ENCODE measurements around the gene FAM98C. TPM values are rescaled to one million over a fixed set of nuclear protein-coding genes. Genes with fewer than 3 reads are reported as not detected.

The FAM98C gene
- polyA plus RNA-seq, 2 donors, result 23.8 to 25.0 TPM

GRCh38 chr19:38376576-38376975, 26.3 kb upstream of the FAM98C start:
- WGBS, 2 donors, result 69 to 81% methylated on average over 3 of the region's 3 CpGs
- no peaks in the 10 kb centered on the region for H3K9me3 ChIP-seq (ENCODE audit: control insufficient read depth in 2 of 2, insufficient read depth in 1 of 2, low read depth in 1 of 2, low read length in 1 of 2)
- H3K27ac ChIP-seq (ENCODE audit: low read depth in 2 of 2, low read length in 1 of 2), result no peak overlapping the region
- H3K27me3 ChIP-seq (ENCODE audit: control insufficient read depth in 1 of 2, insufficient read depth in 2 of 2, low read length in 2 of 2), result no peaks in the 10 kb centered on the region
- no peak overlapping the region for H3K4me3 ChIP-seq (ENCODE audit: low read depth in 1 of 2, low read length in 2 of 2)
- peaks cover 7 to 8% of the 10 kb centered on the region in 2 donors for H3K4me1 ChIP-seq (ENCODE audit: control insufficient read depth in 2 of 2, insufficient read depth in 2 of 2, low read length in 1 of 2)
- peaks cover 5 to 21% of the 10 kb centered on the region in 2 donors for H3K36me3 ChIP-seq (ENCODE audit: control insufficient read depth in 2 of 2, insufficient read depth in 2 of 2, low read length in 1 of 2)

DNA sequence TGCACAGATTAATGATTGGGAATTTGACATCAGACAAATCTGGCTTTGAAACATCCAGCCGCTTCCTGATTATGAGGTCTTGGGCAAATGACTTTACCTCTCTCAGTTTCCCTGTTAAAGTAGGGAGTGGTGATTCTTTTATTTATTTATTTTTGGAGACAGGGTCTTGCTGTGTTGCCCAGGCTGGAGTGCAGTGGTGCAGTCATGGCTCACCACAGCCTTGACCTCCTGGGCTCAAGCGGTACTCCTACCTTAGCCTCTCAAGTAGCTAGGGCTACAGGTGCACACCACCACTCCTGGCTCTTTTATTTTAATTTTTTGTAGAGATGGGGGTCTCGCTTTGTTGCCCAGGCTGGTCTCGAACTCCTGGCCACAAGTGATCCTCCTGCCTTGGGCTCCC, 25.8 kb upstream of the FAM98C start:
- Histone ChIP-seq H3K4me1 (ENCODE audit: control insufficient read depth in 2 of 2, insufficient read depth in 2 of 2, low read length in 1 of 2) (peaks cover 7 to 8% of the 10 kb centered on the region in 2 donors), H3K9me3 (ENCODE audit: control insufficient read depth in 2 of 2, insufficient read depth in 1 of 2, low read depth in 1 of 2, low read length in 1 of 2) (no peaks in the 10 kb centered on the region), H3K4me3 (ENCODE audit: low read depth in 1 of 2, low read length in 2 of 2) (no peak overlapping the region), H3K36me3 (ENCODE audit: control insufficient read depth in 2 of 2, insufficient read depth in 2 of 2, low read length in 1 of 2) (peaks cover 10 to 25% of the 10 kb centered on the region in 2 donors), H3K27me3 (ENCODE audit: control insufficient read depth in 1 of 2, insufficient read depth in 2 of 2, low read length in 2 of 2) (no peaks in the 10 kb centered on the region), H3K27ac (ENCODE audit: low read depth in 2 of 2, low read length in 1 of 2) (no peak overlapping the region)
- WGBS, 2 donors, result 98% methylated on average over 4 of the region's 4 CpGs

- H3K36me3 ChIP-seq (ENCODE audit: control insufficient read depth in 2 of 2, insufficient read depth in 2 of 2, low read length in 1 of 2), result peaks cover 17 to 39% of the 10 kb centered on the region in 2 donors
- no peak overlapping the region for H3K27ac ChIP-seq (ENCODE audit: low read depth in 2 of 2, low read length in 1 of 2)
- H3K4me1 ChIP-seq (ENCODE audit: control insufficient read depth in 2 of 2, insufficient read depth in 2 of 2, low read length in 1 of 2), result peaks cover 7 to 12% of the 10 kb centered on the region in 2 donors
- no peaks in the 10 kb centered on the region for H3K9me3 ChIP-seq (ENCODE audit: control insufficient read depth in 2 of 2, insufficient read depth in 1 of 2, low read depth in 1 of 2, low read length in 1 of 2)
- H3K4me3 ChIP-seq (ENCODE audit: low read depth in 1 of 2, low read length in 2 of 2), result no peak overlapping the region
- 93 to 96% methylated on average over 10 of the region's 10 CpGs for WGBS, 2 donors
- H3K27me3 ChIP-seq (ENCODE audit: control insufficient read depth in 1 of 2, insufficient read depth in 2 of 2, low read length in 2 of 2), result no peaks in the 10 kb centered on the region
Measured at GRCh38 chr19:38378866-38379265, 24.0 kb upstream of the FAM98C start.

GRCh38 chr19:38381138-38381537, 21.8 kb upstream of the FAM98C start:
- H3K4me1 ChIP-seq (ENCODE audit: control insufficient read depth in 2 of 2, insufficient read depth in 2 of 2, low read length in 1 of 2), result peaks cover 5 to 8% of the 10 kb centered on the region in 2 donors
- H3K36me3 ChIP-seq (ENCODE audit: control insufficient read depth in 2 of 2, insufficient read depth in 2 of 2, low read length in 1 of 2), result peaks cover 17 to 42% of the 10 kb centered on the region in 2 donors
- H3K27me3 ChIP-seq (ENCODE audit: control insufficient read depth in 1 of 2, insufficient read depth in 2 of 2, low read length in 2 of 2), result no peaks in the 10 kb centered on the region
- 91 to 93% methylated on average over 9 of the region's 9 CpGs for WGBS, 2 donors
- H3K27ac ChIP-seq (ENCODE audit: low read depth in 2 of 2, low read length in 1 of 2), result no peak overlapping the region
- no peaks in the 10 kb centered on the region for H3K9me3 ChIP-seq (ENCODE audit: control insufficient read depth in 2 of 2, insufficient read depth in 1 of 2, low read depth in 1 of 2, low read length in 1 of 2)
- H3K4me3 ChIP-seq (ENCODE audit: low read depth in 1 of 2, low read length in 2 of 2), result no peak overlapping the region

DNA sequence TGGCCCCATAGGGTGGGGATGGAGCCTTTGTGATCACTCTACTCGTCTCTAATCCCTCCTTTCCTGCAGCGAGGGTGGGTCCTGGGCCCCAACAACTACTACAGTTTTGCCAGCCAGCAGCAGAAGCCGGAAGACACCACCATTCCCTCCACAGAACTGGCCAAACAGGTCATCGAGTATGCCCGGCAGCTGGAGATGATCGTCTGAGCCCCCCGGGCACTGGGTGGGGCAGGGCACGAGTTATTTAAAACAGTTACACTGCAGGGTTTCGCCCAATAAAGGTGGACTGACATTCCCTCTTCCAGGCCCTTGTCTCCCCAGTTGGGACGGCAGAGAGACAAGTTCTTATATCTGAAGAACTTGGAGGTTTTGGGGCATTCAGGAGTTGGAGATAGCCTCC, 19.7 kb upstream of the FAM98C start:
- no peak overlapping the region for H3K4me3 ChIP-seq (ENCODE audit: low read depth in 1 of 2, low read length in 2 of 2)
- peak overlapping the region in 1 of 2 donors; percentile 33 for H3K27ac ChIP-seq (ENCODE audit: low read depth in 2 of 2, low read length in 1 of 2)
- no peaks in the 10 kb centered on the region for H3K27me3 ChIP-seq (ENCODE audit: control insufficient read depth in 1 of 2, insufficient read depth in 2 of 2, low read length in 2 of 2)
- no peaks in the 10 kb centered on the region for H3K9me3 ChIP-seq (ENCODE audit: control insufficient read depth in 2 of 2, insufficient read depth in 1 of 2, low read depth in 1 of 2, low read length in 1 of 2)
- peaks cover 17 to 42% of the 10 kb centered on the region in 2 donors for H3K36me3 ChIP-seq (ENCODE audit: control insufficient read depth in 2 of 2, insufficient read depth in 2 of 2, low read length in 1 of 2)
- peaks cover 5 to 17% of the 10 kb centered on the region in 2 donors for H3K4me1 ChIP-seq (ENCODE audit: control insufficient read depth in 2 of 2, insufficient read depth in 2 of 2, low read length in 1 of 2)
- WGBS, 2 donors, result 60 to 63% methylated on average over 10 of the region's 10 CpGs

GRCh38 chr19:38383743-38384142, 19.1 kb upstream of the FAM98C start:
- Histone ChIP-seq H3K4me3 (ENCODE audit: low read depth in 1 of 2, low read length in 2 of 2) (no peak overlapping the region), H3K4me1 (ENCODE audit: control insufficient read depth in 2 of 2, insufficient read depth in 2 of 2, low read length in 1 of 2) (peaks cover 5 to 17% of the 10 kb centered on the region in 2 donors), H3K36me3 (ENCODE audit: control insufficient read depth in 2 of 2, insufficient read depth in 2 of 2, low read length in 1 of 2) (peaks cover 17 to 42% of the 10 kb centered on the region in 2 donors), H3K27ac (ENCODE audit: low read depth in 2 of 2, low read length in 1 of 2) (no peak overlapping the region), H3K9me3 (ENCODE audit: control insufficient read depth in 2 of 2, insufficient read depth in 1 of 2, low read depth in 1 of 2, low read length in 1 of 2) (no peaks in the 10 kb centered on the region), H3K27me3 (ENCODE audit: control insufficient read depth in 1 of 2, insufficient read depth in 2 of 2, low read length in 2 of 2) (no peaks in the 10 kb centered on the region)
- 94 to 96% methylated on average over 2 of the region's 2 CpGs for WGBS, 2 donors

GRCh38 chr19:38384209-38385027, 18.5 kb upstream of the FAM98C start:
- H3K4me1 ChIP-seq (ENCODE audit: control insufficient read depth in 2 of 2, insufficient read depth in 2 of 2, low read length in 1 of 2), result peaks cover 5 to 17% of the 10 kb centered on the region in 2 donors

DNA sequence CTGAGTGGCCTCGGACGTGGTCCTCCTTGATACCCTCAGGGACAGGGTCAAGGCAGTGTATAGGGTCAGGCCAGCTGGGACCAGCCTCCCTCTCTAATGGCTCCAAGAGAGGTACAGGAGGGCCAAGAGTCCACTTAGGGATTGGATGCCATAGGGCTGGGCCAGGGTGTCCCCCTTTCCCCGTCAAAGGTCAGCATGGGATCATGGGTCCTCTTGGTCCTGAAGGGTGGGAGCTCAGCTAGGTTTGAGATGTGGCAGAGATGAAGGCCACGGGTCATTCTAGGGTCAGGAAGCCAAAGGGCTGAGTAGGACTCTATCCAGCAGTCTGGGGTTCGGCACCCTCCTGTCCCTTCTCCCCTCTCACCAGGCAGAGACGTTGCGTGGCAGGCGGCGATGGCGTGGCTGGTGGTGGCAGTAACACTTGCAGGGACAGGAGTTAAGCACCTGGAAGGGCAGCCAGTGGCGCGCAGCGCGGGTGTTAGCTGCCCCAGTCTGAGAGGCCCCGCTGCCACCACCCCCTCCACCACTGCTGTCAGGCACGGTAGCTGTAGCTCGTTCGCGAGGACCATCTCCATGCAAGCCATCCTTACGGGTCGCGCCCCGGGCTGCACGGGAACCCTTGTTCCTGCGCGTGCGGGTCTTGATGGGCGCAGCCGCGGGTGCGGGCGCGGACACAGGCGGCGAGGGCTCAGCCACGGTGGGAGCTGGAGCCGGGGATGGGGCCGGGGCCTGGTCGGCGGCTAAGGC, 17.7 kb upstream of the FAM98C start:
- Histone ChIP-seq H3K9me3 (ENCODE audit: control insufficient read depth in 2 of 2, insufficient read depth in 1 of 2, low read depth in 1 of 2, low read length in 1 of 2) (no peaks in the 10 kb centered on the region), H3K4me3 (ENCODE audit: low read depth in 1 of 2, low read length in 2 of 2) (no peak overlapping the region), H3K27ac (ENCODE audit: low read depth in 2 of 2, low read length in 1 of 2) (no peak overlapping the region), H3K4me1 (ENCODE audit: control insufficient read depth in 2 of 2, insufficient read depth in 2 of 2, low read length in 1 of 2) (peaks cover 5 to 17% of the 10 kb centered on the region in 2 donors), H3K36me3 (ENCODE audit: control insufficient read depth in 2 of 2, insufficient read depth in 2 of 2, low read length in 1 of 2) (peaks cover 17 to 34% of the 10 kb centered on the region in 2 donors), H3K27me3 (ENCODE audit: control insufficient read depth in 1 of 2, insufficient read depth in 2 of 2, low read length in 2 of 2) (no peaks in the 10 kb centered on the region)
- WGBS, 2 donors, result 77 to 87% methylated on average over 37 to 40 of the region's 40 CpGs

More at GRCh38 chr19:38384209-38385027, 18.5 kb upstream of the FAM98C start:
- WGBS, 2 donors, result 79 to 85% methylated on average over 10 of the region's 10 CpGs
- no peaks in the 10 kb centered on the region for H3K27me3 ChIP-seq (ENCODE audit: control insufficient read depth in 1 of 2, insufficient read depth in 2 of 2, low read length in 2 of 2)
- H3K4me3 ChIP-seq (ENCODE audit: low read depth in 1 of 2, low read length in 2 of 2), result no peak overlapping the region
- peaks cover 17 to 38% of the 10 kb centered on the region in 2 donors for H3K36me3 ChIP-seq (ENCODE audit: control insufficient read depth in 2 of 2, insufficient read depth in 2 of 2, low read length in 1 of 2)
- no peak overlapping the region for H3K27ac ChIP-seq (ENCODE audit: low read depth in 2 of 2, low read length in 1 of 2)
- H3K9me3 ChIP-seq (ENCODE audit: control insufficient read depth in 2 of 2, insufficient read depth in 1 of 2, low read depth in 1 of 2, low read length in 1 of 2), result no peaks in the 10 kb centered on the region

DNA sequence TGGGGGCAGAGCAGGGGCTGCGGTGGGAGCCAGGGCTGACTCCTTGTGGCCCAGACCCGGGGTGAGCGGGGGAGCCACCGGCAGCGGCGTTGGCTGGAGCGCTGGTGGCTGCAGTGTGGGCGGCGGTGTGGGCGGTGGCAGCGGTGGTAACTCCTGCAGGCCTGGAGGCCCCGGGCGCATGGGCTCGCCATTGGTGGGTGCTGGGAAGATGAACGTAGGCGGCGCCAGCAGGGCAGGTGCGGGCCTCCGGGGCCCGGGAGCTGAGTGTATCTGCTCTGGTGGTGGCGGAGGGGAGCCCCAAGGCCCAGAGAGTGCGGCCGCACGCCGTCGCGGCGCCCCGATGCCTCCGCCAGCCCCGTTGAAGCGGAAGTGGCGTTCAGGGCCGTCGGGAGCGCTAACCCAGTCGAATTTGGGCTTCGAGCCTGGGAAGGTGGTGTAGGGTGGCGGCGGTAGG, 17.1 kb upstream of the FAM98C start:
- Histone ChIP-seq H3K9me3 (ENCODE audit: control insufficient read depth in 2 of 2, insufficient read depth in 1 of 2, low read depth in 1 of 2, low read length in 1 of 2) (no peaks in the 10 kb centered on the region), H3K36me3 (ENCODE audit: control insufficient read depth in 2 of 2, insufficient read depth in 2 of 2, low read length in 1 of 2) (peaks cover 17 to 29% of the 10 kb centered on the region in 2 donors), H3K27ac (ENCODE audit: low read depth in 2 of 2, low read length in 1 of 2) (no peak overlapping the region), H3K4me3 (ENCODE audit: low read depth in 1 of 2, low read length in 2 of 2) (no peak overlapping the region), H3K27me3 (ENCODE audit: control insufficient read depth in 1 of 2, insufficient read depth in 2 of 2, low read length in 2 of 2) (no peaks in the 10 kb centered on the region), H3K4me1 (ENCODE audit: control insufficient read depth in 2 of 2, insufficient read depth in 2 of 2, low read length in 1 of 2) (peaks cover 5 to 17% of the 10 kb centered on the region in 2 donors)
- WGBS, 2 donors, result 55 to 75% methylated on average over 38 to 40 of the region's 40 CpGs

Data from esophagus (tissue), 2 donors.